NCI-H82 treated with DMSO at 0.1 percent for 48 hours (cell line): ENCODE results near the gene MALRD1.
"Not testable (repeated sequence)": the region's sequence is repeated elsewhere in the genome, so short reads cannot be mapped to it uniquely, and the experiment has no call there.

ENCODE experiments used
- DNase-seq: peaks from one replicate; lab custom pipeline; 2025; ENCODE audit not compliant: unreplicated experiment; lab: John Stamatoyannopoulos, UW

Gene MALRD1

DNA sequence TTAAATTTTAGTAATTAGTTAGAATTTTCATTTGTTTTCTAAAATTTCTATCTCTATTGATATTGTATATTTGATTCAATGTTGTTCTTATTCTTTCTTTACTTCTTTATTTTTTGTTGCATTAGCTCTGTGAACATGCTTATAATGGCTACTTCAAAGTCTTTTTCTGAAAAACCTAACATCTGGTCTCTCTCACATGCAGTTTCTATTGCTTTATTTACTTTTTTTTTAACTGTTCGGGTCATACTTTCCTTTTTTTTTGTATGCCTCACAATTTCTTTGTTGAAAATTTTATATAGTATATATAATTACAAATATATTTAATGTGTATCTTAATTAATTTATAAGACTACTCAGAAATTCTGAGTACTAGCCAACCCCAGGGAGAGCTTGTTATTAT is 715.5 kb downstream of the MALRD1 start:
- DNase-seq: no peak

DNA sequence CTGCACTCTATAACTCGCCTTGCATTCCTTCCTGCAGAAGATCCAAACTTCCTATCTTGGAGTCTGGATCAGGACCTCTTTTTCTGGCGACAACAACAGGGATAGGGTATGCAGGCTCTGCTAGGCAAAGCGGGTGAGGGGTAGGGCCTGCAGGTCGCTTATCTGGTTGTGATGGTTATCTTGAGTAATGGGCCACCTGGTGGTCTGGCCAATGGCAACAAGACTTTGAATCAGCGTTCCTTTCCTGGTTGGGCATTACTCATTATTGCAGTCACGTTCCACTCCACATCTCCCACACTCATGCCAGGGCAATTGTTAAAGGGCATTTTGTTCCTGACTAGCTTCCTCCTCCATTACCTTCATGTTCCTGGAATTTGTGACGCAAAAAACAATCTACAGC is 719.3 kb downstream of the MALRD1 start:
- no peak for DNase-seq

- not testable (repeated sequence) for DNase-seq
Observed at GRCh38 chr10:19769826-19770225, 721.2 kb downstream of the MALRD1 start.

DNA sequence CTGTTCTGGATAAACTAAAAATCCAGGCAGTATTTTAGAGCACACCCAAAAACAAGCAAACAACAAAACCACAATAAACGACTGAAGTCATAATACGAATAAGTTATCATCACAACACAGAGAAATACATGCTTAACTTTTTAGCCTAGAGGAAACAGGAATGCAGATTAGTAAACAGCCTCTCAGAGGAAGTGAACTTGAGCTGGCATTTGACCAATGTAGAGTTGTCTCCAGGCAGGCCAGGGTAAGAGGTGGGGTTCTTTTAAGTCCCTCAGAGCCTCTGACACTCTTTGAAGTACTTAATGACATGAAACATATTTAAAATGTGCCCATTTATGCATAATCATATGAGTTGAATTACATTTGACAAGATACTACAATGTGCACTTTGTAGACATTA is 724.4 kb downstream of the MALRD1 start:
- DNase-seq: no peak

DNA sequence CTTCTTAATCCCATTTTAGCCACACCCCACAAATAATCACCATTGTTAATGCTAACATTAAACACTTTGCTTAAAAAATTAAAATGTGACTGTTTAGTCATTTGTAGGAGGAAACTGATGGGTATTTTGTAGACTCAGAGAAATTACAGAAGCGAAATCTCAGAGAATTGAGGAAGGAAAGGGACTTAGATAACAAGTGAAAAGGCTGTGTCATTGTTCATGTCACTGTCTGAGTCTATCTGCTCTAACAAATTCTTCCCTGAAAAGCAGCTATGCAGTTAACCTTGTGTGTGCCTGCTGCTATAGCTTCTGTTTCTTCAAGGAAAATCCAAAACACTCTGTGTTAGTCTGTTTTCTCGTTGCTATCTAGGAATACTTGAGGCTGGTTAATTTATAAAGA is 726.7 kb downstream of the MALRD1 start:
- no peak for DNase-seq

DNA sequence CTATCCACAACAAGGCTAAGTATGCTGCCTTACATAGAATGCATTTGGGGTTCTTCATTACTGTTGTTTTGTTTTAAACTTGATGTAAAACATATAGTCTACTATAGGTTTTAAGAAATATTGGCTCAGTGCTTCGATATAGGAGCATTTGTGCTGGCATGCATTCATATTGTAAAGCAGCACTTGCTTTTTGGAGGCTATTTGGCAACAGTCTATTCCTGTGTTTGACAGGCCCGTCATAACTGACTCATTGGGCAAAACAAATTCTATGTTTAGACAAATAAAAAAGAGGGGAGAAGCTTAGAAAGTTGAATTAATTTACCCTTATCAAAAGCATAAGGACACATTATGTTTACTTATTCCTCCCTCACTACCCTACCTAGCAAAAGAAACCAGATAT is 729.2 kb downstream of the MALRD1 start:
- DNase-seq: no peak

DNA sequence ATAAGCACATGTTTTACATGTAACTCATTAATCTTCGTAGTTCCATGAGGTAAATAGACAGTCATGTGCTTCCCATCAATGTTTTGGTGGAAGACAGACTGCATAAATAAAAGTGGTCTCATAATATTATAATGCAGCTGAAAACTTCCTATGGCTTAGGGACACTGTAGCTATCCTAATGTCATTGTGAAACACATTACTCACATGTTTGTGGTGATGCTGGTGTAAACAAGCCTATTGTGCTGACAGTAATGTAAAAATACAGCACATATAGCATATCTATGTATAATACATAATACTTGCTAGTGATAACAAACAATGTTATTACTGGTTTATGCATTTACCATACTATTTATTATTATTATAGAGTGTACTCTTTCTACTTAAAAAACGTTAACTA is 730.4 kb downstream of the MALRD1 start:
- DNase-seq: no peak

DNA sequence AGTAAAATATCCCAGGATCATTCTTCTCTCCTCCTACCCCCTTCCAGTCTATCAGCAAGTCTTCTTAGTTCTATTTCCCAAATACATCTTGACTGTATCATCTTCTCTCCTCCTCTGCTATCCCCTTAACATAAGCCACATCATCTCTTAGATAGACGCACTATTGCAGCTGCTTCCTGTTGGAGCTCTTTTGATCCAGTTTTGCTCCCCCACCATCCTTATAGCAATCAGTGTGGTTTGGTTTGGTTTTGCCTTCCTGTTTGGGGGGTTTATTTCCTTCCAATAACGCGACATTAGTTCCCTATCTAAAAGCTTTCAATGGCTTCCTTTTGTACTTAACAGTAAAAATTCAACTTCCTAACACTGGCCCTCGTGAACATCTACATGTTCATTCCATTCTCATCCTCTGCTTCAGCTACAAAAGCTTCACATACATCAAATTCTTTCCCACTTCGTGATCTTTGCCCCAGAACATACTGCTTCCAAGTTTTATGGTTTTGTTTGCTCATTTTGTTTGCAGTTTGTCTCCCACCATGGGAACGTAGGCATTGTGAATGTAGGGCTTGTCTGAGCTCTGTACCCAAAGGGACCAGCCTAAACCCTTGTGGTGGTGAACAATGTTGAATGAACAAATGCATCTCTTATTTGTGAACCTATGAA is 734.0 kb downstream of the MALRD1 start:
- no peak for DNase-seq

- DNase-seq: no peak
Observed at GRCh38 chr10:19783721-19784120, 735.1 kb downstream of the MALRD1 start.
